SK-N-MC (cell line): ENCODE data around the gene ZNF80.

Experiments used
- DNase-seq: peaks from one replicate; pipeline ENCODE4 v3.0.0-alpha.2; 2011; ENCODE audit warnings: low read depth, low spot score
- H3K27ac ChIP-seq: fragments of 200-600 bp; sonication (generic); 2 replicates; pipeline ENCODE4 v1.5.1; 2016; ENCODE audit warnings: mixed run types
- H3K36me3 ChIP-seq: fragments of 200-600 bp; sonication (generic); 2 replicates; pipeline ENCODE4 v1.6.1; 2017; ENCODE audit warnings: antibody characterized with exemption, low read length, mixed read lengths; ENCODE audit not compliant: insufficient read depth
- H3K4me3 ChIP-seq: fragments of 200-600 bp; sonication (generic); 2 replicates; pipeline ENCODE4 v1.5.1; 2016
- H3K9ac ChIP-seq: fragments of 200-600 bp; sonication (generic); 2 replicates; pipeline ENCODE4 v1.8.0; 2017; ENCODE audit warnings: mixed run types, mixed read lengths; ENCODE audit not compliant: insufficient read length
- H3K9me3 ChIP-seq: fragments of 200-600 bp; sonication (generic); 2 replicates; pipeline ENCODE4 v1.6.1; 2017; ENCODE audit warnings: low read depth, mild to moderate bottlenecking, antibody characterized with exemption, low read length, moderate library complexity, mixed read lengths
- EZH2 ChIP-seq: fragments of 200-600 bp; sonication (generic); IDR thresholded peaks from one replicate; pipeline ENCODE4 v1.6.1; 2017; ENCODE audit warnings: antibody characterized with exemption
- FOXP2 ChIP-seq: optimal IDR thresholded peaks from 2 replicates; pipeline ENCODE3; 2011; ENCODE audit warnings: mild to moderate bottlenecking, moderate library complexity; ENCODE audit not compliant: insufficient read depth; ENCODE audit errors: extremely low read length, control extremely low read depth
- POLR2AphosphoS5 ChIP-seq: IDR thresholded peaks from 2 replicates; pipeline ENCODE4 v1.6.1; 2012; ENCODE audit warnings: mild to moderate bottlenecking, low read depth, low read length, borderline replicate concordance

ZNF80 gene

DNA sequence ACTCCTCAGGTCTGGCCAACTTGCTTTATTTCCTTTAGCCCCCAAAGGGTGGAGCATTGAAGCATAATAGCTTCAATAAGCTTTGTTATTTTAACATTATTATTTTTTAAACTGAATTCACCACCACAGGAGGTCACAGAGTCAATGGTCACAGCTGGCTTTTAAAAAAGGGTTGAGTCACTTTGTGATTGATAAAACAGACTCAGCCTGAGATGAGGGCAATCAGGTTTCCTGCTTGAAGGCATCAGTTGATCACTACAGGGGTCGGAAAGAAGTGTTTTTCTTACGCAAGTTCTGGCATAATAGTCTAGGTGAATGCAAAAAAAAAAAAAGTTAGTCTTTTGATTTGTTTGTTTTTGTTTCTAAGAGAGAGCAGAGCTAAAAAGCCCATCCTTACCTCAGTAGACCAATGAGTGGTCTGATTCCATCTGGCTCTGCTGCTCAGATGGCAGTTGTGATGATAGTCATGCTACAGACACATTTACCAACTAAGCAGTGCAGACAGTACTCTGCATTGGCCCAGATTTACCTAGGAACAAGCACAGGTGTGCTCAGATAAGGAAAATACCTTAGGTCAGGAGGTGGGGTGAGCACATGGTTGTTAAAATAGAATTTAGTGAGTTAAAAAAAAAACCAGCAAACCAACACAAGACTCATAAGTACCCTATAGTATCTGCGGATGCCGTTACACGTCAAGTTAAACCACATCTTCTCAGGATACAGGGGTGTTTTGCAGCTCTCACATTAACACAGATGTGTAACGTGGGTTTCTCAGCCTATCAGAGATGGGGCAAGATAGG lies 22.6 kb downstream of the ZNF80 start:
- DNase-seq, result no peak
- H3K4me3 ChIP-seq, result no peak overlapping the region
- H3K9me3 ChIP-seq, result no peaks in the 10 kb centered on the region
- no peak for TF ChIP-seq POLR2AphosphoS5
- no peak for TF ChIP-seq FOXP2
- no peak for TF ChIP-seq EZH2
- H3K9ac ChIP-seq, result no peak overlapping the region
- H3K27ac ChIP-seq, result no peak overlapping the region
- no peaks in the 10 kb centered on the region for H3K36me3 ChIP-seq

DNA sequence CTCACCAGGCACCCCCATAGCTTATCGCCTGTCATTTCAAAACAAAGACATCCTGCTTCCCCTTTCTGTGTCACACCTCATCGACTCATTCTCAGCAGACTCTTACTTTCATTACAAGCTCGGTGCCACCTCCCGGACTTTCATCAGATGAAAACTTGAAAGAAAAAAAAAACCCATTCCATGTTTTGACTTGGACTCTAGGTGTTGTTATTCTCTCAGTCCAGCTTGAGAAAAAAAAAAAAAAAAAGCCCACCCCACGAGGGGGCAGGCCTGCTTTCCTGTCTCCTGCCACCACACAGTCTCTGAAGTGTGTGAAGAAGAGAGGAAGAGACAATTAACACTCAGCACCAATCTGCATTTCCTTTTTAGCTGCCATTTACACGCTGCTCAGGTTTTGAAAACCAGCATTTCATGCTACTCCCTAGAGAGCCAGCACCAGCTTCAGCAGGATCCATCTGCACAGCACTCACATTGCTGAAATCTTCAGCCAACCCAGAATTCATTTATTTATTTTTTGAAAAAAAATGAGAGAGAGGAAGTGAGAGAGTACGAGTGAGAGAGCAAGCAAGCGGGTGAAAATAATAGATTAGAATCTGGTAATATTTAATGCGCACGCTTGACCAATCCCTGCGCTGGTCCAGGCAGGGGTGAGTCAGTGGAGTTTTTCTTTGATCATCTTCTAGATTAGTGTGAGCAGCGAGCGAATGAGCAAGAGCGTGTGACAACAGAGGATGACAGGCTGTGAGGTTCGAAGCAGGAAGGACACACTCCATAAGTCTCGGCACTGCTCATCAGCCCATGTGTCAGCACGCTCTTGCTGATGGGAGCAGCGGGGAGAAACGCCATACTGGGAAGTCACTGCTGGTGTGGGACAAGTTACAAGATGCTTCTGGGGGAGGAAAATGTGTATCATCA lies 23.5 kb downstream of the ZNF80 start:
- no peak overlapping the region for H3K9ac ChIP-seq
- H3K4me3 ChIP-seq, result no peak overlapping the region
- H3K36me3 ChIP-seq, result no peaks in the 10 kb centered on the region
- TF ChIP-seq EZH2, result no peak
- TF ChIP-seq FOXP2, result no peak
- TF ChIP-seq POLR2AphosphoS5, result no peak
- DNase-seq, result no peak
- H3K27ac ChIP-seq, result no peak overlapping the region
- H3K9me3 ChIP-seq, result no peaks in the 10 kb centered on the region

DNA sequence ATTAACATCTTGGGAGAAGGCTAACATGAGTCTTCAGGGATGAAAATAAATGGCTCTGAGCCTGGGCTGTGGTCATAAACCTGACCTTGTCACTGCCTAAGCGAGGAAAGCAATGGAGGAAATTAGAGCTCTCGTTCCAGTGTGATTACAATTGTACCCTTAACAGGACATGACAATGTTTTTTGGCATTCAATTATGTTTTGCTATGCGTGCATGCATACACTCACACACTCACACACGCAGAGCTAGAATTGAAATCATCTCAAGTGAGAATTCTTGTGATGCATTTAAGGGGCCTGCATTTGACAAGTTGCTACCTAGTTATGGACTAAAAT lies 24.1 kb downstream of the ZNF80 start:
- Histone ChIP-seq H3K36me3 (no peaks in the 10 kb centered on the region), H3K9me3 (no peaks in the 10 kb centered on the region), H3K27ac (no peak overlapping the region), H3K9ac (no peak overlapping the region), H3K4me3 (no peak overlapping the region)
- TF ChIP-seq EZH2, result no peak
- TF ChIP-seq FOXP2, result no peak
- no peak for TF ChIP-seq POLR2AphosphoS5
- no peak for DNase-seq

DNA sequence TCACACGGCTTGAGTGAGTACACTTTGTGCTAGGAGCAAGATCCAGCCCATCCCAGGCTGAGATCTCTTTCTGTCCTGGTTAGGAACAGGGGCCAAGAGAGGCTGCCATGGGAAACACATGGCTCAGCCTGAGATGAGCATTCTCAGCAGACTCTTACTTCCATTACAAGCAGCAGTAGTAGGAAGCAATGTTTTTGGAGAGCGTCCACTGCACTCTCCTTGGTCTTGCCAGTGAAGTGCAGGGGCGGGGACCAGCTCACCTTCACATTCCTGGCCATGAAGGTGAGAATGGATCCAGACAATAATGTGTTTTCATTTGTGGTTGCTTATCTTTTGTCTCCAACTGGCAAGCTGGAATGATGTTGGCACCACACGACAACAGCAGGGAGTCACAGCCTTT lies 24.7 kb downstream of the ZNF80 start:
- no peaks in the 10 kb centered on the region for H3K9me3 ChIP-seq
- H3K4me3 ChIP-seq, result no peak overlapping the region
- TF ChIP-seq POLR2AphosphoS5 (no peak), FOXP2 (no peak), EZH2 (no peak)
- no peak overlapping the region for H3K9ac ChIP-seq
- DNase-seq, result no peak
- no peaks in the 10 kb centered on the region for H3K36me3 ChIP-seq
- no peak overlapping the region for H3K27ac ChIP-seq

DNA sequence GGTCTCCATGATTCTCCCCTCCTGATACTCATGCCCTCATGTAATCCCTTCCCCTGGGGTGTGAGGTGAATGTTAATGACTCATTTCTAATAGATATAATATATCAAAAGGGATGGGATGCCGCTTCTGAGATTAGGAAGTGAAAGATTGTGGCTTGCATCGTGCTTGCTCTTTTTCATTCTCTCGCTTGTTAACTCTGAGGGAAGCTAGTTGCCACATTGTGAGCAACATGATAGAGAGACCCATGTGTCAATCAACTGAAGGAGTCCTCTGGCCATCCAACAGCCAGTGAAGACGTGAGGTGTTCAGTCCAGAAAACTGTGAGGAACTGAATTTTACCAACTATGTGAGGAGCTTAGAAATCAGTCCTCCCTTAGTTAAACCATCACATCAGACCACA lies 29.6 kb downstream of the ZNF80 start:
- Histone ChIP-seq H3K4me3 (no peak overlapping the region), H3K9ac (no peak overlapping the region), H3K36me3 (no peaks in the 10 kb centered on the region), H3K27ac (no peak overlapping the region), H3K9me3 (0 out of 2 replicates have a peak, but pooled peaks cover 3% of the 10 kb centered on the region)
- no peak for TF ChIP-seq FOXP2
- no peak for TF ChIP-seq EZH2
- no peak for TF ChIP-seq POLR2AphosphoS5
- no peak for DNase-seq

DNA sequence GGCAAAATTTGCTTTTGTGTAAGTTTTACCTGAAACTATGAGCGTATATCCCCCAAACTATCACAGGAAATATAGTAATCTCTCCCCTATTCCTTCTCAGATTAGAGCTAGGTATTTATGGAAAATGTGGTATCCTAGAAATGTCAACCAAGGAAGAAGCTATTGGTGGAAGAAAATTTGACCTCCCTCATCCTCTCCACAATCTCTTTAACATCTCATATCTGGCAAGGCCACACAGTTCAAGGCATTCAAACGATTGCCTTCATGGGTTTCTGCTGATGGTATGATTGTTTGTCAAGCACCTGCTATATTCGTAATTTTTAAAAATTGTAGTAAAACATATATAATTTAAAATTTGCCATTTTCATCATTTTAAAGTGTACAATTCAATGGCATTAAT lies 31.0 kb downstream of the ZNF80 start:
- H3K9me3 ChIP-seq, result 0 out of 2 replicates have a peak, but pooled peaks cover 3% of the 10 kb centered on the region
- TF ChIP-seq EZH2 (no peak), FOXP2 (no peak), POLR2AphosphoS5 (no peak)
- no peaks in the 10 kb centered on the region for H3K36me3 ChIP-seq
- H3K9ac ChIP-seq, result no peak overlapping the region
- no peak for DNase-seq
- H3K4me3 ChIP-seq, result no peak overlapping the region
- no peak overlapping the region for H3K27ac ChIP-seq

DNA sequence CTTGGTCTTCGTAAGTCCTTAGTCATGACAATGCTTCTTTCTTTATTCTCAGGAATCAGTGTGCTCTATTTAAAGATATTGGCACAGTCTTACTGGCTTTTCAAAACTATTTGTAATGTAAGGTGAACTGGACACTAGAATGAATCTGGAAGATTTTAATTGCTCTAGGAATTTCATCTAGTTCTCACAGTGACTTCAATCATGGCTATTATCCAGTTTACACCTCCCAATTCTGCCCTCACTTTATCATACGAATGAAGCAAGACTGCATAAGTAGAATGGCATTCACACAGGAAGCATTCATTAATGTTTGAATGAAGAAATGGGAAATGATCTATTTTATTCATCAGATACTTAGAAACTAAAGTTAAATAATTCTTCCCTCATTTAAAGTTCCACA lies 31.8 kb downstream of the ZNF80 start:
- H3K4me3 ChIP-seq, result no peak overlapping the region
- no peak overlapping the region for H3K9ac ChIP-seq
- H3K9me3 ChIP-seq, result 0 out of 2 replicates have a peak, but pooled peaks cover 3% of the 10 kb centered on the region
- no peak overlapping the region for H3K27ac ChIP-seq
- TF ChIP-seq EZH2, result no peak
- H3K36me3 ChIP-seq, result no peaks in the 10 kb centered on the region
- no peak for DNase-seq

DNA sequence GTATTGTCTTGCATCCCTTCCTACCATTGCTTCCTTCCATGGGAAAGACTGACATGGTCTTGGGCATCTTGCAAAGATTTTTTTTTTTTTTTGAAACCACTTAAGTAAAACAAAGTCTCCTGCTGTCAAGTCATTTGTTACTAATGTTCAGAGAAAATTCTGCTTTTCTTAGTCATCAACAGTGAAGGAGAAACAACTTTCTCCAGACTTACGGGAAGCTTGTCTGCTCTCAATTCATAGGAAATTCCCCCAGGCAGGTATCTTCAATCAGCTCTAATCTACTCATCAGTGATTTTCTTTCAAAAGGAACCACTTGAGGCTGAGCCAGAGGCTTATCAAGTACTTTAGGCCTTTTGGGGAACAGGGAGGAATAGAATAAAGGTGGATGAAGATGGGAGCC lies 42.6 kb downstream of the ZNF80 start:
- no peak overlapping the region for H3K27ac ChIP-seq
- no peak overlapping the region for H3K9ac ChIP-seq
- no peak for DNase-seq
- no peaks in the 10 kb centered on the region for H3K36me3 ChIP-seq
- TF ChIP-seq POLR2AphosphoS5 (no peak), FOXP2 (no peak), EZH2 (no peak)
- H3K9me3 ChIP-seq, result no peaks in the 10 kb centered on the region
- no peak overlapping the region for H3K4me3 ChIP-seq

DNA sequence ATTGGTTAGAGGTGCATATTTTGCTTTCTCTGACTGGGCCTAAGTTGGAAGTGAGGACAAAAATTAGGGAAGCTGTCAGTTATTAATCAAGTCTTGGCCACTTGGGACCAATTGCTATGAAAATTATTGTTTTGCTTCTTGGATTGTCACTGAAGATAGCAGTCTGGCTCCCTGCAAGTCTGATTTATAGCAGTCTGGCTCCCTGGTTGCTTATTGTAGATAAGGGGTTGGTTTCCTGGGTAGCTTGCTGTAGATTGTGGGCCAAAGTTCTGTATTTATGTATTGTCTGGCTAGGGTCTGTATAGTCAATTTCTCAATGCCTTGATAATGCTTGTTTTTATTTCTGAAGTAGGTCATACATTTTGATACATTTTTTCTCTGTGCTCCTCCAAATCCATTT lies 45.2 kb downstream of the ZNF80 start:
- no peak for DNase-seq
- TF ChIP-seq EZH2, result no peak
- no peak overlapping the region for H3K9ac ChIP-seq
- no peak overlapping the region for H3K27ac ChIP-seq
- H3K4me3 ChIP-seq, result no peak overlapping the region
- H3K9me3 ChIP-seq, result no peaks in the 10 kb centered on the region
- no peaks in the 10 kb centered on the region for H3K36me3 ChIP-seq
